Activated T-cell treated with anti-CD3 and anti-CD28 coated beads, Interleukin-2, amount 50 U/mL, for 72 hours (primary cell): ENCODE measurements around the gene USP24. TPM values are rescaled to one million over a fixed set of nuclear protein-coding genes. Genes with fewer than 3 reads are reported as not detected.

Source experiments
- ATAC-seq, 2 donors: fragments of 150-1000 bp; cut with Tn5 transposase; replicated peaks in 1 of 2; 2 replicates each; pipeline ENCODE4 v1.10.0; 2021; ENCODE audit warnings: moderate library complexity in 2 of 2, mild to moderate bottlenecking in 1 of 2
- DNase-seq, 2 donors: peaks; one replicate each; pipeline ENCODE4 v3.0.0; 2021 to 2022; ENCODE audit warnings: mixed read lengths in 1 of 2
- H3K27ac Mint-ChIP-seq: one replicate; pipeline ENCODE4 v1.8.0; 2022; ENCODE audit warnings: mild to moderate bottlenecking, moderate library complexity, mixed read lengths
- H3K27me3 Mint-ChIP-seq: one replicate; pipeline ENCODE4 v1.8.0; 2022; ENCODE audit warnings: low read depth, mixed read lengths
- H3K36me3 Mint-ChIP-seq, 2 donors: one replicate each; pipeline ENCODE4 v1.8.0; 2022; ENCODE audit warnings: mixed read lengths in 2 of 2, mild to moderate bottlenecking in 1 of 2; ENCODE audit not compliant: insufficient read depth in 2 of 2
- H3K4me1 Mint-ChIP-seq: one replicate; pipeline ENCODE4 v1.8.0; 2022; ENCODE audit warnings: low read depth, mixed read lengths
- H3K4me3 Mint-ChIP-seq, 2 donors: one replicate each; pipeline ENCODE4 v1.8.0; 2022; ENCODE audit warnings: mild to moderate bottlenecking in 2 of 2, mixed read lengths in 2 of 2, moderate library complexity in 2 of 2
- H3K9me3 Mint-ChIP-seq, 2 donors: one replicate each; pipeline ENCODE4 v1.8.0; 2022; ENCODE audit warnings: mixed read lengths in 2 of 2
- total RNA-seq, 2 donors: library from RNA; stranded (reverse); gene quantifications; one replicate each; pipeline ENCODE4 v1.2.3, GENCODE V29; 2022

Gene USP24
- total RNA-seq, 2 donors from 2014 or later = 46.1 to 46.2 TPM

- Mint-ChIP-seq H3K27me3 (no peaks in the 10 kb centered on the region), H3K4me3 (no peak overlapping the region), H3K27ac (no peak overlapping the region), H3K9me3 (no peaks in the 10 kb centered on the region), H3K36me3 (no peaks in the 10 kb centered on the region), H3K4me1 (no peaks in the 10 kb centered on the region)
- no peak for ATAC-seq
- DNase-seq = no peak
Observed at GRCh38 chr1:55053265-55053954, 161.8 kb downstream of the USP24 start.

- no peak for DNase-seq
- Mint-ChIP-seq H3K27ac (no peak overlapping the region), H3K4me3 (no peak overlapping the region), H3K4me1 (no peaks in the 10 kb centered on the region), H3K27me3 (no peaks in the 10 kb centered on the region), H3K36me3 (no peaks in the 10 kb centered on the region), H3K9me3 (no peaks in the 10 kb centered on the region)
- ATAC-seq = no peak
Observed at GRCh38 chr1:55052221-55053142, 162.7 kb downstream of the USP24 start.

GRCh38 chr1:55051621-55052020 lies 163.5 kb downstream of the USP24 start:
- Mint-ChIP-seq H3K4me1 (no peaks in the 10 kb centered on the region), H3K36me3 (no peaks in the 10 kb centered on the region), H3K27ac (no peak overlapping the region), H3K9me3 (no peaks in the 10 kb centered on the region), H3K4me3 (no peak overlapping the region), H3K27me3 (no peaks in the 10 kb centered on the region)
- DNase-seq (no peak), ATAC-seq (no peak)

GRCh38 chr1:55051169-55051568 lies 164.0 kb downstream of the USP24 start:
- H3K27ac Mint-ChIP-seq = no peak overlapping the region
- DNase-seq = no peak
- no peaks in the 10 kb centered on the region for H3K27me3 Mint-ChIP-seq
- no peaks in the 10 kb centered on the region for H3K4me1 Mint-ChIP-seq
- no peak overlapping the region for H3K4me3 Mint-ChIP-seq
- no peak for ATAC-seq
- no peaks in the 10 kb centered on the region for H3K36me3 Mint-ChIP-seq
- H3K9me3 Mint-ChIP-seq = no peaks in the 10 kb centered on the region

GRCh38 chr1:55050283-55050682 lies 164.9 kb downstream of the USP24 start:
- Mint-ChIP-seq H3K27ac (no peak overlapping the region), H3K27me3 (no peaks in the 10 kb centered on the region), H3K9me3 (no peaks in the 10 kb centered on the region), H3K4me3 (no peak overlapping the region), H3K4me1 (no peaks in the 10 kb centered on the region), H3K36me3 (no peaks in the 10 kb centered on the region)
- no peak for DNase-seq
- no peak for ATAC-seq

- Mint-ChIP-seq H3K36me3 (no peaks in the 10 kb centered on the region), H3K4me3 (no peak overlapping the region), H3K27me3 (no peaks in the 10 kb centered on the region), H3K9me3 (no peaks in the 10 kb centered on the region), H3K27ac (no peak overlapping the region), H3K4me1 (no peaks in the 10 kb centered on the region)
- no peak for DNase-seq
- ATAC-seq = no peak
Observed at GRCh38 chr1:55049914-55050278, 165.3 kb downstream of the USP24 start.

GRCh38 chr1:55049271-55049913 lies 165.8 kb downstream of the USP24 start:
- DNase-seq = no peak
- Mint-ChIP-seq H3K36me3 (no peaks in the 10 kb centered on the region), H3K4me1 (no peaks in the 10 kb centered on the region), H3K27me3 (no peaks in the 10 kb centered on the region), H3K9me3 (no peaks in the 10 kb centered on the region), H3K4me3 (no peak overlapping the region), H3K27ac (no peak overlapping the region)
- ATAC-seq = no peak

GRCh38 chr1:55048453-55049270 lies 166.5 kb downstream of the USP24 start:
- no peaks in the 10 kb centered on the region for H3K4me1 Mint-ChIP-seq
- no peaks in the 10 kb centered on the region for H3K27me3 Mint-ChIP-seq
- H3K36me3 Mint-ChIP-seq = no peaks in the 10 kb centered on the region
- DNase-seq (no peak), ATAC-seq (no peak)
- H3K27ac Mint-ChIP-seq = no peak overlapping the region
- no peak overlapping the region for H3K4me3 Mint-ChIP-seq
- H3K9me3 Mint-ChIP-seq = no peaks in the 10 kb centered on the region

- DNase-seq (no peak), ATAC-seq (no peak)
- Mint-ChIP-seq H3K4me3 (no peak overlapping the region), H3K36me3 (no peaks in the 10 kb centered on the region), H3K27me3 (peaks cover 6% of the 10 kb centered on the region), H3K4me1 (no peaks in the 10 kb centered on the region), H3K27ac (no peak overlapping the region), H3K9me3 (no peaks in the 10 kb centered on the region)
Observed at GRCh38 chr1:55047611-55048010, 167.6 kb downstream of the USP24 start.

- DNase-seq (no peak), ATAC-seq (no peak)
- H3K4me1 Mint-ChIP-seq = no peaks in the 10 kb centered on the region
- no peak overlapping the region for H3K27ac Mint-ChIP-seq
- H3K27me3 Mint-ChIP-seq = peaks cover 6% of the 10 kb centered on the region
- no peak overlapping the region for H3K4me3 Mint-ChIP-seq
- no peaks in the 10 kb centered on the region for H3K9me3 Mint-ChIP-seq
- H3K36me3 Mint-ChIP-seq = no peaks in the 10 kb centered on the region
Observed at GRCh38 chr1:55046871-55047270, 168.3 kb downstream of the USP24 start.

GRCh38 chr1:55045430-55045829 lies 169.7 kb downstream of the USP24 start:
- Mint-ChIP-seq H3K27ac (no peak overlapping the region), H3K27me3 (peaks cover 18% of the 10 kb centered on the region), H3K36me3 (no peaks in the 10 kb centered on the region), H3K4me1 (peaks cover 2% of the 10 kb centered on the region), H3K9me3 (no peaks in the 10 kb centered on the region), H3K4me3 (no peak overlapping the region)
- ATAC-seq = no peak
- DNase-seq = no peak

GRCh38 chr1:55044617-55045397 lies 170.4 kb downstream of the USP24 start:
- DNase-seq (no peak), ATAC-seq (no peak)
- Mint-ChIP-seq H3K4me1 (peaks cover 7% of the 10 kb centered on the region), H3K36me3 (no peaks in the 10 kb centered on the region), H3K27me3 (peaks cover 24% of the 10 kb centered on the region), H3K9me3 (no peaks in the 10 kb centered on the region), H3K27ac (no peak overlapping the region), H3K4me3 (no peak overlapping the region)
